GM19035 (cell line): Measurements from ENCODE around the gene GRM7.
"Not testable (repeated sequence)": the region's sequence is repeated elsewhere in the genome, so short reads cannot be mapped to it uniquely, and the experiment has no call there.

ENCODE experiments used
- ATAC-seq: cut with Tn5 transposase; IDR thresholded peaks from one replicate; pipeline ENCODE4 v1.9.1; 2021; ENCODE audit not compliant: unreplicated experiment

Gene GRM7

GRCh38 chr3:6860954-6861624 is at the start of gene GRM7:
TSS of gene GRM7 (plus strand) at chr3:6861115.
- ATAC-seq = no peak

DNA sequence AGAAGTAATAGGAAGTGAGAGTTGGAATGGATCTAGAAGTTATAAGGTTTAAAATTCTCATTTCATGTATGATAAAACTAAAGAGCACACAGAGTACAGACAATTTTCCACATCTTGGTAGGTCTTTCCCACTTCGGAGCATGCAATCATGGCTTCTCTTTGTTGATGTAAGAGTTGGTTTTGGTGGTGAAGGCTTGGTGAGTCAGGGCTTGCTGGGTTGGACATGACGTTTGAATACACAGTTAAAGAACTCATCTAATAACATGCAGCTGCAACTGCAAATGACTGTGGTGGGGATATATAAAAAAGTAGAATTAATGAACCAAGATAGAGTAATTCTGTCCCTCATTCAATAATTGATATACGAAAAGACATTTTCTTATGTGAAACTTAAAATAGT is 39.5 kb upstream of the GRM7 start:
- no peak for ATAC-seq

- no peak for ATAC-seq
Observed at GRCh38 chr3:6825524-6825923, 35.4 kb upstream of the GRM7 start.

DNA sequence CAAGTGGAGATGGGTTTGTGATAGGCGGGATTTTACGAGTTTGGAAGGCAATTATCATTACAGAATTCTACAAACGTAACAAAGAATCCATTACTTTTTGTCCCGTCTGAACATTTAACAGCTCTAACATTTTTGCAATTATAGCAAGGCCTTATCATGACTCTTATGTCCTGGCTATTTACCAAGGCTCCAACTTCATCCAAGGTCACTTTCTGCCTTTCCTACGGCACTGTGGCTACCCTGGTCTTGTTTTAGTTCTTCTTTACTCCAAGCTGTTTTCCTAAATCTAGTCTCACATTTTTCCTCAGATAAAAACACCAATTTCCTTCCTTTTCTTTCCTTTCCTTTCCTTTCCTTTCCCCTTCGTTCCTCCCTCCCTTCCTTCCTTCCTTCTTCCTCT is 33.5 kb upstream of the GRM7 start:
- ATAC-seq = no peak

DNA sequence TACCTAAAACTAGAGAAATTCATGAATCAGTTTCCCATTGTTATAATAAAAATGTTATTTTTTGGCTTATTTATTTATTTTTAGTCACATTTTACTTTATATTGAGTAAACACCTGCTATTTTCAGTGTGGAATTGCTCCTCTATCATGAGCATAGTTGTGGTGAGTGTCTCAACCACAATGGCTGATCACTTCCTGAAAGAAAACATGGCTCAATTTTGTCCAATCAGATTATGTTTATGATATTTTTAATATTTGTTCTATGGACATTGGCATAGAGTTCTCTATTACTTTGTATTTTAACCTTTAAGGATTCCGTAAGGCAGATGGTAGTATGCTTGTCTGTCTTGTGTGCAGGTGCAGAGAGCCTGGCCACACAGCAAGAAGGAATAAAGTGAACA is 16.2 kb upstream of the GRM7 start:
- ATAC-seq = no peak

GRCh38 chr3:6854184-6854583 is 6.7 kb upstream of the GRM7 start:
- no peak for ATAC-seq

DNA sequence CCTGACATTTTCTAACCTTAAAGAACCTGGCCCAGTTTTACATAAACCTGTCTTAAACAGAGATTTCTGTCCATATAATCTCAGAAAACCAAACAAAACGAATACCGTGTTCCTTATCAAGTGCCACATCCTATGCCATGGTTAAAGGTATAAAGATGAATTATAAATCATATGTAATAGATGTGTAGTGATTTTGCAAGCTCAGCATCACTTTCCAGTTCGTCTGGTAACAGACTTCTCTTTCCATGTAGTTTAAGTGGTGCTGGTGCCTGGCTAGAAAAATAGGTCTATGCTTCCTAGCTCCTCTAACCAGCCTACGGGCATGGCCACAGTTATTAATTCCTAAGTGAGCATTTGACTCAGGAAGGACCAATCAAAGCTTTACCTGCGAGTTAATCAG is 3.4 kb upstream of the GRM7 start:
- no peak for ATAC-seq

GRCh38 chr3:6860149-6860953 is 564 bp upstream of the GRM7 start:
- ATAC-seq = no peak

DNA sequence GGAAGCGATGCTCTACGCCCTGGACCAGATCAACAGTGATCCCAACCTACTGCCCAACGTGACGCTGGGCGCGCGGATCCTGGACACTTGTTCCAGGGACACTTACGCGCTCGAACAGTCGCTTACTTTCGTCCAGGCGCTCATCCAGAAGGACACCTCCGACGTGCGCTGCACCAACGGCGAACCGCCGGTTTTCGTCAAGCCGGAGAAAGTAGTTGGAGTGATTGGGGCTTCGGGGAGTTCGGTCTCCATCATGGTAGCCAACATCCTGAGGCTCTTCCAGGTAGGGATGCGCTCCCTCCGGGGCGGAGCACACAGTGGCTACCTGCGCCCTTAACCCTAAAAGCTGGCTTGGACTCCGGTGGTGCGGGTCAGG is 698 bp downstream of the GRM7 start:
- ATAC-seq = no peak

DNA sequence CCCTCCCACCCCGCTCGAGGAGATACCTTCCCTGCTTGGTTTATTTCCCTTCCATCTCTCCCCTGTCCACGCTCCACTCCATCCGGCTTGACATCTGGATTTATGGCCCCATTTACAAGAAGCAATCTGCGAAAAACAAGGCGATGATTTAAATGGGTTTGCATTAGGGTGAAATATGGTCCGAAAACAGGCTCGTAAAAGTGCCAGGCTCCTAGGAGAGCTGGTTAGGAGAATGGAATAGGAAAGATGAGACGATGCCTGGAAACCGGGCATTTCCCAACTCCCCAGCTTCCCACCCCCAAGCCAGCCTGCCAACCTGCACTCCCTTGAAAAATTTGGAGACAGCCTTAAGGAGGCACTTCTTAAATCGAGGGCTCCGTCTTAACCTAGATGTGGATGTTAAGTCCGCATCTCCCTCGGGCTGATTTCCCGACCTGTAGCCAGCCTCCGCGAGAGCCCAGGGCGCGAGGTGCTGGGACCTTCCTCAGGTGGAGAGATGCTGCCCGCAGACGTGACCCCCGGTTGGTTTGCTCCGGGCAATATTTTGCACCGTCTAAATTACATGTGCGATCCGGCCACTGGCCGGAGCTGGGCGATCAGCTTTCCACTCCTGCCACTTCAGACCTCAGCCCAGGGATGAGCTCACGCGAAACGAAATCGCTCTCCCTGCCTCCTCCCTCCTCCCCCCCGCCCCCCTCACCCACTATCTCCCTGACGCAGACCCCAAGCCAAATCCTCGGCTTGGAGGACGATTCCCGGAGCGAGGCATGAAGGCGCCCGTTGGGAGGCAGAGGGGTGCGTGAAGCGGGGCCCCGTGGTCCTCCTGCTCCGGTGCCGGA is 1.3 kb downstream of the GRM7 start:
- no peak for ATAC-seq

- ATAC-seq = no peak
Observed at GRCh38 chr3:6862880-6863195, 1.9 kb downstream of the GRM7 start.

GRCh38 chr3:6867269-6867668 is 6.4 kb downstream of the GRM7 start:
- no peak for ATAC-seq

DNA sequence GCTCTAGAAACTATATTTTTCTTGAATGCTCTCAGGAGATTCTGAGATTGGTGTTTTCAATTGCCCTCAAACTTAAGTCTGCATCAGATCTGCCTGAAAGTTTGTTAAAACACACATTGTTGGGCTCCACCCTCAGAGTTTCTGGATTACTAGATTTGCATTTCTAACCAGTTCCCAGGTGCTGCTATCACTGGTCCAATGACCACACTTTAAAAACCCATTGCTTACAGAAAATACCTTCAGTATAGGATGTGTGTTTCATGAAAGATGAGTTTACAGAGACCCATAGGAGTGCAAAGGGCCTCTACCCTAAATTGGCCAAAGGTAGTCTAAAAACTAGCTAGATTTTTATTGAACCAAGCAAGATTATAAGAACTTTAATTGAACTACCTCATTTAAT is 17.8 kb downstream of the GRM7 start:
- no peak for ATAC-seq

DNA sequence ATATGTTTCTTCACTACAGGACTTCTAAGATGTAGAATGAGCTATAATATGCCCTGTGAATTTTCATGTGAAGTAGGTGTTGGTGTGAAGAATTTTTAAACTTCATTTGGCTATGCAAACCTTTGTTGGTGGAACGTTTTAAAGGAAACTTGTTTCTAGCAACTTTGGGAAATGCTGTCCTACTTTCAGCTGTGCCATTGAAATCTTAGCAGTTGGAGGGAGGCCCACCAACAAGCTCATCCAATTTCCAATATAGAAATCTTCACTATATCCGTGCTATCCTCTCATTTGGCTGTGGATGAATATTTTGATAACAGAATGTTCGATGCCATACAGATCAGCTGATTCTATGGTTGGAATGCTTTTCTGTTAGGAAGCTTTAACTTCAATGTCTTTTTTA is 51.3 kb downstream of the GRM7 start:
- ATAC-seq = no peak

GRCh38 chr3:6915898-6916297 is 55.0 kb downstream of the GRM7 start:
- no peak for ATAC-seq

GRCh38 chr3:6921066-6921465 is 60.2 kb downstream of the GRM7 start:
- no peak for ATAC-seq

DNA sequence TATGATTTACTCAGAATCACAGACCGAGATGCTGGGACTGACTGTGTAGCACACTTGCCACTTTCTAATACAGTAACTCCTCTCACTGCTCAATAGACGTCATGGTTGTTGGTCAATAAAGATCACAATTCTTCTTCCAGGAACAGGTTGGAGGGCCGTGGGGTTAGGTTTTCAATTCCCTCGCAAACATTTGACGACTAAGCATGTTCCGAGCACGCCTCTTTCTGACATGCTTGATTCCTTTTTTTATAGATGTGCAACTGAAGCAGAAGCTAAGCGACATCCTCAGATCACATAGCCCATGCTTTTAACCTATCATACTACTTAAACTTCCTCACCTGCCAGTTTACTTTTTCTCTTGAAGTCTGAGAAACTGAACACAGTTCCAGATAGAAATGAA is 61.0 kb downstream of the GRM7 start:
- no peak for ATAC-seq

- ATAC-seq = no peak
Observed at GRCh38 chr3:6928064-6928463, 67.1 kb downstream of the GRM7 start.

DNA sequence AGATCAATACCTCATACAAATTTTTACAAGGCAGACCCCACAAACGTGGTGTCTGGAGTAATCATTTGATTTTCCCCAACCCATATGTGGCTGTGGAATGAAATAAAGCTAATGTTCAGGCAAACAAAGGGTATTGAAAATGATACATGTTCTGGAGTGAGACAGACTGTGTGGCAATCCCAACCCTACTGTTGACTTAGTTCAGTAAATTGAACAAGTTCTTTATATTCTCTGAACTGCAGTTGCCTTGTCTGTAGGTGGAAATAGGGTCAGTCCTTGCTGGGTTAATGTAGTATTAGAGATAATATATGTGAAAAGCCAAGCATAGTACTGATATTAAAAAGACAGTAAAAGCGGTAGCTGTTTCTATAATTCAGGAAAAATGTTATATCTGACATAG is 69.0 kb downstream of the GRM7 start:
- ATAC-seq = no peak

- not testable (repeated sequence) for ATAC-seq
Observed at GRCh38 chr3:6935418-6935817, 74.5 kb downstream of the GRM7 start.

- ATAC-seq = no peak
Observed at GRCh38 chr3:6935970-6936369, 75.1 kb downstream of the GRM7 start.

DNA sequence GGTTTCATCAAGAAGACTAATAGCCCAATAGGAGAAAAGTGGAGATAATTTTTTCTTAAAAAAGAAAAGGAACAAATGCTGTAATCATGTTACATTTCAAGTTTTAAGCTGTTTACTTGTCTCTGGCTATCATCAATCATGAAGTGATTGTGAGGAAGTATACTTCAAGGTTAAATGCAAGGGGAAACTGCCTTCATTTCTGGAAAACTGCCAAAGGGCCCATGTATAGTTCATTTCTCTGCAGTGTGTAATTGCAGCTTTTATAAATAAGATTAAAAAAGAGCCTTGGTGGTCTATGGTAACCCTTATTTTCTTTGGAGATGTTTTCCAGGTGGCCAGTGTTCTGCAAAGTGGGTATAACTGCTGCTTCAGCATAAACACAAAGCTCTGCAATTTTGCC is 101.9 kb downstream of the GRM7 start:
- ATAC-seq = no peak
